ENCODE data around the gene TNFRSF1A.

DNA sequence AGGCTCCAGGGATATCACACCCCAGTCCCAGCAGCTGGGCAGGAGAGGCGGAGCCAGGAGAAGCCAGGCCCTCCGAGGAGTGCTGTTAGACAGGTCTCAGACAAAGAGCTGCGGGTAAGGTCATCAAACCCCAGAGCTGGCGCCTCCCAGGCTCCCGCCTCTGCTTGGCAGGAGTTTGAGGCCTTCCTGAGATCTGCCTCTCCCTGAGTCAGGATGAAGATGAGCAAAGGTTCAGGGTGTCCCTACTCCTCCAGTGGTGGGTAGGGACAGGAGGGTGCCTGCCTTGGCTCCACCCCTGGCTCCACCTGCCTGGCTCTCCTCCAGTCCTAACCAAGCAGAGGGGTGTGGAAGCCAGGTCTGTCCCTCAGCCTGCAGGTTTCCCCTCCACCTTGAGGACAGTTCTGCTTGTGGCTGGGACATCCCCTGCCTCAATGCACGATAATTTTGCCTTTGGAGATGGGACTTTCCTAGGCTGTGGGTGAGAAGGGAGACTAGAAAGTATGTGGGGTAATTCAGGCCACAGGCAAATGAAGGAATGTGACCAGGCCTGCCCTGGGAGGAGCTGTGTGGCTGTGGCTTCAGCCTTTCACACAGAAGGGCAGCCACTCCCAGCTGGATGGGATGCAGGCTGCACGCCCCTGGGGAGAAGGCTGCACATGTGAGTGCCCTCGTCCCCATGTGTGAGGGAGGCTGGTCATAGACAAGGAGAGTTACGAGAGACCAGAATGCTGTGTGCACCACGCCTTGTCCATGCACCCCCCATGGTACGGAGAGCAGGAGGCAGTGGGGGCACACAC, 29.1 kb downstream of the TNFRSF1A start:
- TF ChIP-seq, protein P1, sequence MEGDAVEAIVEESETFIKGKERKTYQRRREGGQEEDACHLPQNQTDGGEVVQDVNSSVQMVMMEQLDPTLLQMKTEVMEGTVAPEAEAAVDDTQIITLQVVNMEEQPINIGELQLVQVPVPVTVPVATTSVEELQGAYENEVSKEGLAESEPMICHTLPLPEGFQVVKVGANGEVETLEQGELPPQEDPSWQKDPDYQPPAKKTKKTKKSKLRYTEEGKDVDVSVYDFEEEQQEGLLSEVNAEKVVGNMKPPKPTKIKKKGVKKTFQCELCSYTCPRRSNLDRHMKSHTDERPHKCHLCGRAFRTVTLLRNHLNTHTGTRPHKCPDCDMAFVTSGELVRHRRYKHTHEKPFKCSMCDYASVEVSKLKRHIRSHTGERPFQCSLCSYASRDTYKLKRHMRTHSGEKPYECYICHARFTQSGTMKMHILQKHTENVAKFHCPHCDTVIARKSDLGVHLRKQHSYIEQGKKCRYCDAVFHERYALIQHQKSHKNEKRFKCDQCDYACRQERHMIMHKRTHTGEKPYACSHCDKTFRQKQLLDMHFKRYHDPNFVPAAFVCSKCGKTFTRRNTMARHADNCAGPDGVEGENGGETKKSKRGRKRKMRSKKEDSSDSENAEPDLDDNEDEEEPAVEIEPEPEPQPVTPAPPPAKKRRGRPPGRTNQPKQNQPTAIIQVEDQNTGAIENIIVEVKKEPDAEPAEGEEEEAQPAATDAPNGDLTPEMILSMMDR (conservative IDR thresholded peaks at IDR 0.05; ENCODE audit: low read depth, low read length): no peak
- TF ChIP-seq EZH2 (IDR thresholded peaks at IDR 0.05; ENCODE audit: low read length, unreplicated experiment): no peak
